HepG2 (cell line): ENCODE data around the gene C4BPA.

Experiments used
- KDM1A ChIP-seq: IDR thresholded peaks from 2 replicates; pipeline ENCODE4 v1.6.1; 2016; ENCODE audit warnings: missing compliant biosample characterization
- MTA1 ChIP-seq: sonication (generic); formaldehyde crosslinking; IDR thresholded peaks from 2 replicates; pipeline ENCODE4 v1.4.0; 2020; ENCODE audit warnings: missing genetic modification reagents, mild to moderate bottlenecking, borderline replicate concordance
- TF ChIP-seq, protein P1 (sequence below): IDR thresholded peaks from 2 replicates; pipeline ENCODE4 v1.6.1; 2016; ENCODE audit warnings: low read depth

DNA sequence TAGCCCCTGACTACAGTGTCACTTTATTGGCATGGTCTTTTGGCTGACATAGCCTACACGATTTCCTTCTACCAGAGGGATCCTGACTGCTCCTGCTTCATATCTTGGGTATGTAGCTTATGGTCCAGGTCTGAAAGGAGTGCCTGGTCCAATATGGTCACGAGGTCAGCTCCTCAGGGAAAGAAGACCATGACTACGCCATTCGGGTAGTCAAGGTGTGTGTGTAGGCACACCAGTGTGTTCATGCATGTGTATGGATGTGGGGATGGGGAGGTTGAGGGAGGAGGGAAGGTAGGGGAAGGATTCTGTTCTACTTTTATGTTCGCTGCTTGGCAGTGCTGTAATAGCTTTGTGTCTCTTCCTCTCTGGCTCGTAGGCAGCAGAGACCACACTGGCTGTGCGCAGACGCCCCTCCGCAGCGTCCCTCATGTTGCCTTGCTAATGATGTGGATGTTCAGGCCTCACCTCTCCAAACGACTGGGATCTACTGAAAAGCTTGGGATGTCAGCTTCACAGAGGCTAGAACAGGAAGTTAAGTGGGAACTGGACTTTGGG lies 25.4 kb upstream of the C4BPA start:
- TF ChIP-seq KDM1A = no peak
- TF ChIP-seq, protein P1, sequence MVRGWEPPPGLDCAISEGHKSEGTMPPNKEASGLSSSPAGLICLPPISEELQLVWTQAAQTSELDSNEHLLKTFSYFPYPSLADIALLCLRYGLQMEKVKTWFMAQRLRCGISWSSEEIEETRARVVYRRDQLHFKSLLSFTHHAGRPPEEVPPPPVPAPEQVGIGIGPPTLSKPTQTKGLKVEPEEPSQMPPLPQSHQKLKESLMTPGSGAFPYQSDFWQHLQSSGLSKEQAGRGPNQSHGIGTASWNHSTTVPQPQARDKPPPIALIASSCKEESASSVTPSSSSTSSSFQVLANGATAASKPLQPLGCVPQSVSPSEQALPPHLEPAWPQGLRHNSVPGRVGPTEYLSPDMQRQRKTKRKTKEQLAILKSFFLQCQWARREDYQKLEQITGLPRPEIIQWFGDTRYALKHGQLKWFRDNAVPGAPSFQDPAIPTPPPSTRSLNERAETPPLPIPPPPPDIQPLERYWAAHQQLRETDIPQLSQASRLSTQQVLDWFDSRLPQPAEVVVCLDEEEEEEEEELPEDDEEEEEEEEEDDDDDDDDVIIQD = no peak
- TF ChIP-seq MTA1 = no peak
